ENCODE measurements around the gene TSEN15. TPM values are rescaled to one million over a fixed set of nuclear protein-coding genes. Genes with fewer than 3 reads are reported as not detected.

The TSEN15 gene
- total RNA-seq, 1 experiment from 2014 or later = 71.4 TPM

DNA sequence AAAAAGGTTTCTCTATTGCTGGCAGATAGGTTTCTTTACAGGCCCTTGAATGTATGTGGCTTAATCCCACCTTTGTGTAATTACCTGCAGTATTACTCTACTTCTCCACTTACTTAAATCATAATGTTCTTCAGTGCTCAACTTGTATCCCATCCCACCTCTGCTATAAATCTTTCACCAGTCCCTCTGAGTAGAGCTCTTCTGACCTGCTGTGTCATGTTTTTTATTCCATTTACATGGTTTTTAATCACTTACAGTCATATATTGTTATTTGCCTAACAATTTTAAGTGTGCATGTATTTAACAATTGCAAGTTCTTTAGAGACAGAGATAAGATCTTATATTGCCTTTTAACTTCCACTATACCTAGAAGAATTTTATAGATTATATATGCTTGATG lies 2.4 kb downstream of the TSEN15 start:
- Histone ChIP-seq H3K9me3 (no peaks in the 10 kb centered on the region), H3K4me1 (peaks cover 34% of the 10 kb centered on the region), H3K4me3 (ENCODE audit: low read depth, low read length) (no peak overlapping the region), H3K27me3 (replicated peaks; ENCODE audit: control insufficient read depth, insufficient read depth, low read length) (no peaks in the 10 kb centered on the region), H3K36me3 (ENCODE audit: control insufficient read depth, insufficient read depth, low read length) (no peaks in the 10 kb centered on the region)
- ChIA-PET POLR2A (no interaction called here), CTCF (no interaction called here)
- no peaks in the 10 kb centered on the region for H3K27me3 Mint-ChIP-seq (ENCODE audit: insufficient read depth, unreplicated experiment)
- intact Hi-C loops (cut with micrococcal nuclease; ENCODE audit: unreplicated experiment) = loop anchor here (5.0 to 10.0 kb wide), 4 partner anchors 107 to 419 kb away; partner anchors contain the start of gene ARPC5
- peaks cover 39% of the 10 kb centered on the region for H3K4me1 Mint-ChIP-seq (ENCODE audit: low read depth, unreplicated experiment)
- peaks cover 41% of the 10 kb centered on the region for H3K36me3 Mint-ChIP-seq (ENCODE audit: insufficient read depth, unreplicated experiment)
- TF ChIP-seq, protein P1, sequence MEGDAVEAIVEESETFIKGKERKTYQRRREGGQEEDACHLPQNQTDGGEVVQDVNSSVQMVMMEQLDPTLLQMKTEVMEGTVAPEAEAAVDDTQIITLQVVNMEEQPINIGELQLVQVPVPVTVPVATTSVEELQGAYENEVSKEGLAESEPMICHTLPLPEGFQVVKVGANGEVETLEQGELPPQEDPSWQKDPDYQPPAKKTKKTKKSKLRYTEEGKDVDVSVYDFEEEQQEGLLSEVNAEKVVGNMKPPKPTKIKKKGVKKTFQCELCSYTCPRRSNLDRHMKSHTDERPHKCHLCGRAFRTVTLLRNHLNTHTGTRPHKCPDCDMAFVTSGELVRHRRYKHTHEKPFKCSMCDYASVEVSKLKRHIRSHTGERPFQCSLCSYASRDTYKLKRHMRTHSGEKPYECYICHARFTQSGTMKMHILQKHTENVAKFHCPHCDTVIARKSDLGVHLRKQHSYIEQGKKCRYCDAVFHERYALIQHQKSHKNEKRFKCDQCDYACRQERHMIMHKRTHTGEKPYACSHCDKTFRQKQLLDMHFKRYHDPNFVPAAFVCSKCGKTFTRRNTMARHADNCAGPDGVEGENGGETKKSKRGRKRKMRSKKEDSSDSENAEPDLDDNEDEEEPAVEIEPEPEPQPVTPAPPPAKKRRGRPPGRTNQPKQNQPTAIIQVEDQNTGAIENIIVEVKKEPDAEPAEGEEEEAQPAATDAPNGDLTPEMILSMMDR (IDR thresholded peaks at IDR 0.05; ENCODE audit: insufficient read depth in 1 of 2, low read depth in 1 of 2, low read length in 1 of 2, severe bottlenecking in 1 of 2, unreplicated experiment in 1 of 2) = no peak
- no peak for DNase-seq
- peak overlapping the region; percentile 42 for H3K27ac Mint-ChIP-seq (ENCODE audit: unreplicated experiment)
- no TSS peak for BruUV-seq (replicated peaks)
- H3K4me3 Mint-ChIP-seq (ENCODE audit: unreplicated experiment) = peak overlapping the region; percentile 88
- H3K9me3 Mint-ChIP-seq (ENCODE audit: unreplicated experiment) = no peaks in the 10 kb centered on the region

GRCh38 chr1:184056921-184057555 lies 5.5 kb downstream of the TSEN15 start:
- peak; percentile 26 to 38 for DNase-seq
- ChIA-PET CTCF (no interaction called here), POLR2A (no interaction called here)
- Mint-ChIP-seq H3K27me3 (ENCODE audit: insufficient read depth, unreplicated experiment) (no peaks in the 10 kb centered on the region), H3K4me3 (ENCODE audit: unreplicated experiment) (peak overlapping the region; percentile 30), H3K9me3 (ENCODE audit: unreplicated experiment) (no peaks in the 10 kb centered on the region), H3K36me3 (ENCODE audit: insufficient read depth, unreplicated experiment) (peaks cover 31% of the 10 kb centered on the region), H3K27ac (ENCODE audit: unreplicated experiment) (peak overlapping the region; percentile 13), H3K4me1 (ENCODE audit: low read depth, unreplicated experiment) (peaks cover 28% of the 10 kb centered on the region)
- Histone ChIP-seq H3K27me3 (replicated peaks; ENCODE audit: control insufficient read depth, insufficient read depth, low read length) (no peaks in the 10 kb centered on the region), H3K4me3 (ENCODE audit: low read depth, low read length) (no peak overlapping the region), H3K9me3 (no peaks in the 10 kb centered on the region), H3K4me1 (peaks cover 34% of the 10 kb centered on the region), H3K36me3 (ENCODE audit: control insufficient read depth, insufficient read depth, low read length) (no peaks in the 10 kb centered on the region)
- TF ChIP-seq, protein P1 (IDR thresholded peaks at IDR 0.05; ENCODE audit: insufficient read depth in 1 of 2, low read depth in 1 of 2, low read length in 1 of 2, severe bottlenecking in 1 of 2, unreplicated experiment in 1 of 2) = no peak
- intact Hi-C loops (cut with micrococcal nuclease; ENCODE audit: unreplicated experiment) = loop anchor here (10.0 kb wide), 3 partner anchors 232 to 422 kb away; partner anchors contain the start of gene ARPC5
- no TSS peak for BruUV-seq (replicated peaks)

DNA sequence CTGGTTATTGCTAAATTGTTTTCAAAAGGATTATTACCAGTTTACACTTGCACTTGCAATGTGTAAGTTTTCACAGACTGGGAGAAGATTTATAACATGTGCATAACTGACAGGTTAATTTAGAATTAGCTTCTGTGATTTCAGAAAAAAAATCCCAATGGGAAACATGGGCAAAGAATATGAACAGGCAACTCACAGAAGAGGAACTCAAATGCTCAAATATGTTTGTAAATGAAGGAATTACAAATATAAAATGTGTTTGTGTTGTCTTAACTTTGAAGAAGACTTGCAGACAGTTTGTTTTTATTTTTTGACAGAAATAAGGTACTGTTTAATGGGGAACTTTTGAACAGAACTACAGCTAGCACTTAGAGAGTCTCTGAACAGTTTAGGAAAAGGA lies 8.4 kb downstream of the TSEN15 start:
- TF ChIP-seq, protein P1 (IDR thresholded peaks at IDR 0.05; ENCODE audit: insufficient read depth in 1 of 2, low read depth in 1 of 2, low read length in 1 of 2, severe bottlenecking in 1 of 2, unreplicated experiment in 1 of 2) = no peak
- Histone ChIP-seq H3K36me3 (ENCODE audit: control insufficient read depth, insufficient read depth, low read length) (no peaks in the 10 kb centered on the region), H3K4me3 (ENCODE audit: low read depth, low read length) (no peak overlapping the region), H3K27me3 (replicated peaks; ENCODE audit: control insufficient read depth, insufficient read depth, low read length) (no peaks in the 10 kb centered on the region), H3K4me1 (peaks cover 34% of the 10 kb centered on the region), H3K9me3 (no peaks in the 10 kb centered on the region)
- ChIA-PET CTCF (no interaction called here), POLR2A (no interaction called here)
- intact Hi-C loops (cut with micrococcal nuclease; ENCODE audit: unreplicated experiment) = loop anchor here (10.0 kb wide), 3 partner anchors 235 to 425 kb away; partner anchors contain the start of gene ARPC5
- Mint-ChIP-seq H3K27ac (ENCODE audit: unreplicated experiment) (no peak overlapping the region), H3K4me1 (ENCODE audit: low read depth, unreplicated experiment) (peaks cover 16% of the 10 kb centered on the region), H3K9me3 (ENCODE audit: unreplicated experiment) (no peaks in the 10 kb centered on the region), H3K36me3 (ENCODE audit: insufficient read depth, unreplicated experiment) (peaks cover 30% of the 10 kb centered on the region), H3K4me3 (ENCODE audit: unreplicated experiment) (no peak overlapping the region), H3K27me3 (ENCODE audit: insufficient read depth, unreplicated experiment) (no peaks in the 10 kb centered on the region)
- no TSS peak for BruUV-seq (replicated peaks)
- no peak for DNase-seq
